Testis (tissue), 3 donors: Measurements from ENCODE around the gene PNPO. TPM values are rescaled to one million over a fixed set of nuclear protein-coding genes. Genes with fewer than 3 reads are reported as not detected.

Experiments
- DNase-seq: peaks from one replicate; pipeline ENCODE4 v3.0.0-alpha.2; 2019
- H3K27ac ChIP-seq, 2 donors: fragments of 200-600 bp; sonication (generic); one replicate each; pipeline ENCODE4 v1.5.1; 2019
- H3K27me3 ChIP-seq: fragments of 200-600 bp; sonication (generic); one replicate; pipeline ENCODE4 v1.5.1; 2019
- H3K36me3 ChIP-seq: fragments of 200-600 bp; sonication (generic); one replicate; pipeline ENCODE4 v1.5.1; 2017; ENCODE audit warnings: low read depth; ENCODE audit errors: missing control alignments
- H3K4me1 ChIP-seq: fragments of 200-600 bp; sonication (generic); one replicate; pipeline ENCODE4 v1.5.1; 2019
- H3K4me3 ChIP-seq, 2 donors: fragments of 200-600 bp; sonication (generic); one replicate each; pipeline ENCODE4 v1.5.1; 2017 to 2019
- H3K9me3 ChIP-seq: fragments of 200-600 bp; sonication (generic); one replicate; pipeline ENCODE4 v1.5.1; 2017
- POLR2A ChIP-seq: fragments of 450-650 bp; IDR thresholded peaks from one replicate; pipeline ENCODE4 v1.6.1; 2017; ENCODE audit warnings: antibody characterized with exemption, mild to moderate bottlenecking, moderate library complexity
- WGBS, 2 donors: methylation state at CpG; one replicate each; pipeline ENCODE4 v1.1.5; 2018; 5-methylcytosine and 5-hydroxymethylcytosine counted together
- intact Hi-C: fragments of 100-400 bp; cut with DNase I; formaldehyde crosslinking; loops from one replicate; pipeline ENCODE4 v1.15.1; 2023; ENCODE audit warnings: low total_unique reads
- polyA plus RNA-seq: library from polyadenylated mRNA; stranded (reverse); fragments of 350-450 nt; fragmentation: Illumina TruSeq; extraction: RNeasy Lipid Tissue Mini Kit (QIAGEN cat#74804); gene quantifications from one replicate; pipeline ENCODE4 v1.2.3, GENCODE V29; 2014; ENCODE audit warnings: low read depth, low replicate concordance; ENCODE audit not compliant: insufficient read depth
- total RNA-seq, 2 donors: library from RNA; depleted of rRNA; stranded (reverse); fragments of >200 nt; gene quantifications; one replicate each; pipeline ENCODE4 v1.2.3, GENCODE V29; 2016
- TF ChIP-seq, protein P1 (sequence below), 3 experiments: fragments of 450-650 bp in 2 of 3; fragments of 200-600 bp in 1 of 3; sonication (generic) in 1 of 3; IDR thresholded peaks; one replicate each; pipeline ENCODE4 v1.5.1; 2016 to 2019; ENCODE audit warnings: antibody characterized with exemption in 3 of 3, mild to moderate bottlenecking in 2 of 3, moderate library complexity in 1 of 3

PNPO gene
- total and polyA plus RNA-seq, 3 donors from 2014 or later, result 21.3 to 41.7 (median 37.5) TPM

DNA sequence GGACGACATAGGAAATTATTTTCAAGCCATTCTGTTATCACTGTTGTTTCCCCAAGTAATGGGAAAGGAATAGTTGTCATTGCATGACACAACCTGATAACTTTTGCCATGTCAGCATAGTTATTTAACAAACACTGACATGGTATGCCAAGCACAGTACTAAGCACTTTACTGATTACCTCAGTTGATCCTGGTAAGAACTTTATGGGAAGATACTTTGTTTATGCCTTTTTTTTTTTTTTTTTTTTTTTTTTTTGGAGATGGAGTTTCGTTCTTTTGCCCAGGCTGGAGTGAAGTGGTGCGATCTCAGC lies 15.7 kb upstream of the PNPO start:
- 76 to 79% methylated on average over 2 to 3 of the region's 3 CpGs for WGBS, 2 donors
- TF ChIP-seq, protein P1, sequence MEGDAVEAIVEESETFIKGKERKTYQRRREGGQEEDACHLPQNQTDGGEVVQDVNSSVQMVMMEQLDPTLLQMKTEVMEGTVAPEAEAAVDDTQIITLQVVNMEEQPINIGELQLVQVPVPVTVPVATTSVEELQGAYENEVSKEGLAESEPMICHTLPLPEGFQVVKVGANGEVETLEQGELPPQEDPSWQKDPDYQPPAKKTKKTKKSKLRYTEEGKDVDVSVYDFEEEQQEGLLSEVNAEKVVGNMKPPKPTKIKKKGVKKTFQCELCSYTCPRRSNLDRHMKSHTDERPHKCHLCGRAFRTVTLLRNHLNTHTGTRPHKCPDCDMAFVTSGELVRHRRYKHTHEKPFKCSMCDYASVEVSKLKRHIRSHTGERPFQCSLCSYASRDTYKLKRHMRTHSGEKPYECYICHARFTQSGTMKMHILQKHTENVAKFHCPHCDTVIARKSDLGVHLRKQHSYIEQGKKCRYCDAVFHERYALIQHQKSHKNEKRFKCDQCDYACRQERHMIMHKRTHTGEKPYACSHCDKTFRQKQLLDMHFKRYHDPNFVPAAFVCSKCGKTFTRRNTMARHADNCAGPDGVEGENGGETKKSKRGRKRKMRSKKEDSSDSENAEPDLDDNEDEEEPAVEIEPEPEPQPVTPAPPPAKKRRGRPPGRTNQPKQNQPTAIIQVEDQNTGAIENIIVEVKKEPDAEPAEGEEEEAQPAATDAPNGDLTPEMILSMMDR (IDR thresholded peaks at IDR 0.05), result no peak
- TF ChIP-seq POLR2A, result no peak
- Histone ChIP-seq H3K27me3 (no peaks in the 10 kb centered on the region), H3K27ac (no peak overlapping the region), H3K36me3 (no peaks in the 10 kb centered on the region), H3K4me3 (no peak overlapping the region), H3K9me3 (no peaks in the 10 kb centered on the region), H3K4me1 (peaks cover 8% of the 10 kb centered on the region)
- DNase-seq, result no peak
- intact Hi-C loops, result no loop called here

DNA sequence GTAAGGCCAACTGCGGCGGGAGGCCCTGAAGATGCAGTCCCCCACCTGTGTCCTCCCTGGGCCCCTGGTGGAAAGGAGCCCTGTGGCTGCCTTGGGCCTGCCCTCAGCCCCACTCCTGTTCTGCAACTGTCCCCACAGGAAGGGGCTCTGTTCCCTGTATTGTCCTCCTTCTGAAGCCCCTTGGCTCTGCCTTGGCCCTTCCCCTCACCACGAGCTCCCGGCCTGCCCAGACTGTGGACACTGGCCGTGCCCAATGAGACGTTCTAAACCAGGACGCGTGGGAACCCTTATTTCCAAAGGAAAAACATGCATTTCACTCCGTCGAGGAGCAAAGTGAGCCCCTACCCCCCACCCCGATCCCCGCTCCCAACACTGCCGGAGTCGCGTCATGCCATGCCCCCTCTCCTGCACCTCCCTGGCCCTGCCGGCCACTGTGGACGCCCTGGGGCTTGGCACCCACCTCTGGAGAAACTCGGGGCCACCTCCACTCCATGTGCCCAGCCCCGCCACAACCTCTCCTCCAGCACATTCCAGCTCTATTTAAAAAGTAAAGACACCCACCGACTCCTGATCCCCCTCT lies 13.5 kb upstream of the PNPO start:
- H3K27me3 ChIP-seq, result no peaks in the 10 kb centered on the region
- TF ChIP-seq, protein P1 (IDR thresholded peaks at IDR 0.05), result no peak
- no peak for TF ChIP-seq POLR2A
- WGBS, 2 donors, result 92 to 95% methylated on average over 11 to 20 of the region's 20 CpGs
- H3K27ac ChIP-seq, result no peak overlapping the region
- DNase-seq, result no peak
- H3K4me3 ChIP-seq, result no peak overlapping the region
- H3K4me1 ChIP-seq, result peaks cover 8% of the 10 kb centered on the region
- no peaks in the 10 kb centered on the region for H3K9me3 ChIP-seq
- intact Hi-C loops, result no loop called here
- no peaks in the 10 kb centered on the region for H3K36me3 ChIP-seq

DNA sequence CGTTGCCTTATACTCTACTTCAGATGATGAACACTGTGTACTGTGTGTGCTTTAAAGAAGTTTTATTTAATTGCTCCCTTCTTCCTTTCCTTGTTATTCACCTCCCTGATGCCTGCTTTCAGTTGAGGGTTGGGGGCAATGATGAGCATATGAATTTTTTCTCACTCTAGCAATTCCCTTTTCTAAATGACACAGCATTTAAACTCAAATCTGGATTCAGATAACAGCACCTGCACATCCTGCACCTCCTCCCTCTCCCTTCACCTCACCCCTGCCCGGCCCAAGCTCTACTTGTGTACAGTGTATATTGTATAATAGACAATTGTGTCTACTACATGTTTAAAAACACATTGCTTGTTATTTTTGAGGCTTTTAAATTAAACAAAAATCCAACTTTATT lies 13.0 kb upstream of the PNPO start:
- WGBS, 2 donors, result 58 to 71% methylated on average over 2 of the region's 2 CpGs
- Histone ChIP-seq H3K9me3 (no peaks in the 10 kb centered on the region), H3K4me3 (no peak overlapping the region), H3K27me3 (no peaks in the 10 kb centered on the region), H3K36me3 (no peaks in the 10 kb centered on the region), H3K4me1 (peaks cover 8% of the 10 kb centered on the region), H3K27ac (no peak overlapping the region)
- no peak for DNase-seq
- intact Hi-C loops, result no loop called here
- TF ChIP-seq, protein P1 (IDR thresholded peaks at IDR 0.05), result no peak
- TF ChIP-seq POLR2A, result no peak

DNA sequence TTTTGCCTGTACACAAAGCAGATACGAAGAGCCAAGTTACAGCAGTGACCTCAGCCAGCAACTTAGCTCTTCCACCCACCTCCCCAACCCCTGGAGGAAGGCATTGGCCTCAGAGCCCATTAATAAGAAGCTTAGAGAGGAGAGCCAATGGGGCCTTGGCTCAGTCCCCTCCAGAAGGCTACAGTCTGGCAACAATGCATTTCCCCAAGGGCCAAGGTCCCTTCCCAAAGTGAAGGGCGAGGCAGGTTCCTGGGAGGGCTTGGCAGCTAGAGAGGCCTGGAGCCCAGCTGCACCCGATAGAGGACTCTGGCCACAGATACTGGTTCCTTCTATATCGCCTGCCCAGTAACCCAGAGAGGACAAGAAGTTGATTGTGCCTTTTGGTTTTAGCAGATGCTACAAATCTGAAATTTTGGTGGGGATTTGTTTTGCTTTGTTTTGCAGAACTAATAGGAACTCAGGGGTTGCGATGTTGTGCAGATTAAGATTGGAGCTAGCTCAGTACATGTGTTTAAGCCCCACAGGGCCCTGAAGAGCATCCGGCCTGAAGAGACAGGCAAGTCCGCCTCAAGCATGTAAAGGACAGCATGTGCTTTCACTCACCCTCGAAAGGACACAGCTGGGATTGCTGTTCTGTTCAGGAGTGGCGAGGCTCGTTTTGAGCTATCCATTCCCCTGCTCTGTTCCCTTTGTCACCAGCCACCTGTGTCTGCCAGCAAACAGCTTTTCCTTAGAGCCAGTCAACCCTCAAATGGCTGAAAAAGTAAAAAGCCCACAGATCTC lies 12.0 kb upstream of the PNPO start:
- TF ChIP-seq, protein P1 (IDR thresholded peaks at IDR 0.05), result no peak
- no peak for TF ChIP-seq POLR2A
- Histone ChIP-seq H3K4me3 (no peak overlapping the region), H3K27me3 (no peaks in the 10 kb centered on the region), H3K36me3 (no peaks in the 10 kb centered on the region), H3K9me3 (no peaks in the 10 kb centered on the region), H3K27ac (no peak overlapping the region), H3K4me1 (peaks cover 8% of the 10 kb centered on the region)
- DNase-seq, result peak; percentile 46
- WGBS, 2 donors, result 43 to 51% methylated on average over 10 of the region's 10 CpGs
- intact Hi-C loops, result no loop called here

DNA sequence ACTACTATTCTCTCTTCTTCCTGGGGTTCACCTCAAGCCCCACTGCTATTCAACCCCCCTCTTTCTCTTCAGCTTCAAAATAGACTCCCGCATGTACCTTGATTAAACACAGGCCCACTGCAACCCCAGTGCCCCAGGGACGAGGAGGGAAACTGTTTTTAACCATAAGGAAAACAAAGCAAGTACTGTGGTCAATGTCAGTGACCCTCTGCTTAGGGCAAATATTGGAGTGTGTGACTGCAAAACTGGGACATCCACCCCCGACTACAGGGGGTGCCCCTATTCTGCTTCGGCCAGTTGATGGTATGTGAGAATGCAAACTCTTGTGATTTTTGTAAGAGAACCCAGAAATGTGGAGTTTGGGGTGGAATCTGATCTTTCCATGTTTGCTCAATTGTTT lies 9.5 kb upstream of the PNPO start:
- Histone ChIP-seq H3K27ac (no peak overlapping the region), H3K27me3 (no peaks in the 10 kb centered on the region), H3K9me3 (no peaks in the 10 kb centered on the region), H3K36me3 (no peaks in the 10 kb centered on the region), H3K4me1 (peaks cover 8% of the 10 kb centered on the region), H3K4me3 (no peak overlapping the region)
- no peak for DNase-seq
- intact Hi-C loops, result no loop called here
- 83 to 91% methylated on average over 4 of the region's 4 CpGs for WGBS, 2 donors
- TF ChIP-seq, protein P1 (IDR thresholded peaks at IDR 0.05), result no peak
- TF ChIP-seq POLR2A, result no peak
